Measurements from ENCODE around the gene PRPF8.
"Not testable (repeated sequence)": the region's sequence is repeated elsewhere in the genome, so short reads cannot be mapped to it uniquely, and the experiment has no call there.

The PRPF8 gene

GRCh38 chr17:1684378-1685189 is at the start of gene PRPF8:
Gene PRPF8, minus strand, starts transcription at chr17:1684867. Its CDS starts 296 bp downstream, at chr17:1684571.
- DNase-seq (ENCODE audit: low read depth), result peak; percentile 94

- DNase-seq (ENCODE audit: low read depth), result no peak
Observed at GRCh38 chr17:1733759-1734158, 49.1 kb upstream of the PRPF8 start.

- no peak for DNase-seq (ENCODE audit: low read depth)
Observed at GRCh38 chr17:1732833-1733321, 48.2 kb upstream of the PRPF8 start.

GRCh38 chr17:1732241-1732832 is 47.7 kb upstream of the PRPF8 start:
- DNase-seq (ENCODE audit: low read depth), result no peak

DNA sequence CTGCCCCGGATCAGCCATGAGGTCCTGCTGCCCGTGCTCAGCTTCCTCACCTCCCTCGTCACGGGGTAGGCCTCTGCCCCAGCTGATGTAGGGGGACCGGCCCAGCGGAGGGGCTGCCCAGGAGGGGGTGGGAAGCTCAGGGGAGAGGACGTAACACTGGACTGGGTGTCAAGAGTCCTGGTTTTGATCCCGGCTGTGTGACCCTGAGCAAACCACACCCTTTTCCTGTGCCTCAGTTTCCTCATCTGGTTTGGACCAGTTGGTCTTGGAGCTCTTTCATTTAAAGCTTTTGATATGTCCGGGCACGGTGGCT is 46.5 kb upstream of the PRPF8 start:
- DNase-seq (ENCODE audit: low read depth), result no peak

- DNase-seq (ENCODE audit: low read depth), result no peak
Observed at GRCh38 chr17:1730326-1731193, 45.9 kb upstream of the PRPF8 start.

GRCh38 chr17:1729966-1730325 is 45.3 kb upstream of the PRPF8 start:
- DNase-seq (ENCODE audit: low read depth), result no peak

DNA sequence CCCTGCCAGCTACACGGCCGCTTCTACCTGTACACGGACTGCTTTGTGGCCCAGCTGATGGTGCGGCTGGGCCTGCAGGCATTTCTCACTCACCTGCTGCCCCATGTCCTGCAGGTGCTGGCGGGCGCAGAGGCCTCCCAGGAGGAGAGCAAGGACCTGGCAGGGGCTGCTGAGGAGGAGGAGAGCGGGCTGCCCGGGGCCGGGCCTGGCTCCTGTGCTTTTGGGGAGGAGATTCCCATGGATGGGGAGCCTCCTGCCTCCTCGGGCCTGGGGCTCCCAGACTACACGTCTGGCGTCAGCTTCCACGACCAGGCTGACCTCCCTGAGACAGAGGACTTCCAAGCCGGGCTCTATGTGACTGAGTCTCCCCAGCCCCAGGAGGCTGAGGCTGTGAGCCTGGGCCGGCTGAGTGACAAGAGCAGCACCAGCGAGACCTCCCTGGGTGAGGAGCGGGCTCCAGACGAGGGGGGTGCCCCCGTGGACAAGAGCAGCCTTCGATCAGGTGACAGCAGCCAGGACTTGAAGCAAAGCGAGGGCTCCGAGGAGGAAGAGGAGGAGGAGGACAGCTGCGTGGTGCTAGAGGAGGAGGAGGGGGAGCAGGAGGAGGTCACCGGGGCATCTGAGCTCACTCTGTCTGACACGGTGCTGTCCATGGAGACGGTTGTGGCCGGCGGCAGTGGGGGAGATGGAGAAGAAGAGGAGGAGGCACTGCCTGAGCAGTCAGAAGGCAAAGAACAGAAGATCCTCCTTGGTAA is 43.4 kb upstream of the PRPF8 start:
- no peak for DNase-seq (ENCODE audit: low read depth)

DNA sequence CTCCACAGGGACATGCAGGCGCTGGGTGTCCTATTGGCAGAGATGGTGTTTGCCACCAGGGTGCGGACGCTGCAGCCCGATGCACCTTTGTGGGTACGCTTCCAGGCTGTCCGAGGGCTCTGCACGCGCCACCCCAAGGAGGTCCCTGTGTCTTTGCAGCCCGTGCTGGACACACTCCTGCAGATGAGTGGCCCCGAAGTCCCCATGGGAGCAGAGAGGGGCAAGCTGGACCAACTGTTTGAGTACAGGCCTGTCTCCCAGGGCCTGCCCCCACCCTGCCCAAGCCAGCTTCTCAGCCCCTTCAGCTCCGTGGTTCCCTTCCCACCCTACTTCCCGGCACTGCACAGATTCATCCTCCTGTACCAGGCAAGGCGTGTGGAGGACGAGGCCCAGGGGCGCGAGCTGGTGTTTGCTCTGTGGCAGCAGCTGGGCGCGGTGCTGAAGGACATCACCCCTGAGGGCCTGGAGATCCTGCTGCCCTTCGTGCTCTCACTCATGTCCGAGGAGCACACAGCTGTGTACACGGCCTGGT is 42.7 kb upstream of the PRPF8 start:
- DNase-seq (ENCODE audit: low read depth), result no peak

- no peak for DNase-seq (ENCODE audit: low read depth)
Observed at GRCh38 chr17:1726626-1727257, 42.1 kb upstream of the PRPF8 start.

- no peak for DNase-seq (ENCODE audit: low read depth)
Observed at GRCh38 chr17:1725642-1726511, 41.2 kb upstream of the PRPF8 start.

GRCh38 chr17:1724869-1725641 is 40.4 kb upstream of the PRPF8 start:
- no peak for DNase-seq (ENCODE audit: low read depth)

DNA sequence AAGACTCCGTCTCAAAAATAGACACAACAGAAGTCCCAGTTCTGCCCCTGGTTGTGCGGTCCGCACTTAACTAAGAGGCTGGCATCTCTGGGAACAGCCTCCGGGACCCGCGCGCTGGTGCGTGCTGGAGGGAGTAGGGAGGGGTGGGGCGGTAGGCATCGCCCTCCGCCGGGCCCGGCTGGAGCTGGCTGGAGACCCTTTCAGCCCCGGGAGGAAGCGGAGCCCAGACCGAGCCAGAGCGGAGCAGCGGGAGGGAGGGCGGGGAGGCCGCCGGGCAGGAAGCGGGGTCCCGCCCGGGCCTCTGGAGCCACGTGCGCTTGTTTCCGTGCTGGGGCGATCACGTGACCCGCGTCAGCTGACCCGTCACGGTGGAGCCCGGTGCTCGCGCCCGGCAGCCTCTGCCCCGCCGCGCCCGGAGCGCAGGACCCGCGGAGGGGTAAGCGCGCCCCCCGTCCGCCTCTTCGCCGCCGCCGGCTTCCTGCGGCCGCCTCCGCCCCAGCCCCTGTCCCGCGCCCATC is 39.7 kb upstream of the PRPF8 start, which contains the start of gene WDR81:
WDR81 (plus strand) TSS at position 354 of the 518 bp plus-strand sequence. CDS start 256 bp downstream, outside the sequence.
- peak; percentile 82 for DNase-seq (ENCODE audit: low read depth)

DNA sequence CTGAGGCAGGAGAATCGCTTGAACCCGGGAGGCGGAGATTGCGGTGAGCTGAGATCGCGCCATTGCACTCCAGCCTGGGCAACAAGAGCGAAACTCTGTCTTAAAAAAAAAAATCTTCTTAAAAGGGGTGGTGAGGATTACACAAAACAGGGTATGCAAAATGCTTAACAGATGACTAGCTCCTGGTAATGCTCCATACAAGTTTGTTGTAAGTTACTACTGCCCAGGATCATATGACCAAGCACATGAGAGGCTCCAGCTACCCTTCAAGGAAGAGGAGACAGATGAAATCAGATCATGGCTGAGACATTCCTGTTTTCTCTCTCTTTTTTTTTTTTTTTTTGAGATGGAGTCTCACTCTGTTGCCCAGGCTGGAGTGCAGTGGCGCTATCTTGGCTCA is 37.4 kb upstream of the PRPF8 start:
- DNase-seq (ENCODE audit: low read depth), result not testable (repeated sequence)

GRCh38 chr17:1720856-1721386 is 36.3 kb upstream of the PRPF8 start:
- peak; percentile 28 for DNase-seq (ENCODE audit: low read depth)

DNA sequence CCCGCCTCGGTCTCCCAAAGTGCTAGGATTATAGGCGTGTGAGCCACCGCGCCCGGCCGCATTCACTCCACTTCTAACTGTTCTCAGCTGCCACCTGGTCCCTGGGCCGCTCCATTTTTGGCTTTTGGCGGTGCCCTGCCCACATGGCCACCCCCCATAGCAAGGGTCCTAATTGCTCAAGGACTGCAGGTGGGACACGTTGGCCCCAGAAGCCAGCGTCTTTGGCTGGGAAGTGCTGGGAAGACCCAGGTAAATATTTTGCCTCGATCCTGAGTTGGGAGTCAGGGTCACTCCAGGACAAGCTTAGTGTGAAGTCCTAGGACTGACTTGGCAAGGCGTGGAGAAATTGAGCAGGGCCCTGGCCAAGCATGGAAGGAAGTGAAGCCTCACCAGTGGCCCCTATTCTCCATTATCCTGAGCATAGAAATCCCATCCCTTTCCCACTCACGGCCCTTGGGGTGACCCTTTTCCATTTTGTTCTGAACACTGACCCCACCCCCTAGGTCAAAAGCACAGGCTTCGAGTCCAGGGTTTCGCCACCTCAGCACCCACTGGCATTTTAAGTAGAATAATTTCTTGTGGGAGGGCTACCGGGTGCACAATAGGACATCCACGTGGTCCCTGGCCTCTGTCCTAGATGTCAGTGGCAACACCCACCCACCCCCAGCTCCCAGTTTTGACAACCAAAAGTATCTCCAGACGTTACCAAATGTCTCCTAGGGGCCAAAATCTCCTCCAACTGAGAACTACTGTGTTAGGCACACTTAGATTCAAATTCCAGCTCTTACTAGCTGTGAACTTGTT is 33.9 kb upstream of the PRPF8 start:
- no peak for DNase-seq (ENCODE audit: low read depth)

- DNase-seq (ENCODE audit: low read depth), result peak; percentile 74
Observed at GRCh38 chr17:1716912-1717695, 32.4 kb upstream of the PRPF8 start.
